Upper lobe of left lung (tissue), 6 donors: ENCODE measurements around the gene JAG2. TPM values are rescaled to one million over a fixed set of nuclear protein-coding genes. Genes with fewer than 3 reads are reported as not detected.

Source experiments
- ATAC-seq, 2 donors: fragments of 200-7000 bp; cut with Tn5 transposase; one replicate each; pipeline ENCODE4 v1.9.1; 2022; ENCODE audit warnings: mild to moderate bottlenecking in 2 of 2, moderate library complexity in 2 of 2; ENCODE audit not compliant: low FRiP score in 2 of 2
- DNase-seq, 2 donors: peaks; one replicate each; pipeline ENCODE4 v3.0.0-alpha.2; 2019 to 2020
- H3K27ac ChIP-seq, 4 donors: fragments of 200-600 bp; sonication (generic); one replicate each; pipeline ENCODE4 v1.5.1; 2016 to 2019
- H3K27me3 ChIP-seq, 4 donors: fragments of 200-600 bp; sonication (generic); one replicate each; pipeline ENCODE4 v1.5.1; 2017 to 2019
- H3K36me3 ChIP-seq, 4 donors: fragments of 200-600 bp; sonication (generic); one replicate each; pipeline ENCODE4 v1.5.1; 2016 to 2019
- H3K4me1 ChIP-seq, 4 donors: fragments of 200-600 bp; sonication (generic); one replicate each; pipeline ENCODE4 v1.5.1; 2018 to 2019
- H3K4me3 ChIP-seq, 4 donors: fragments of 200-600 bp; sonication (generic); one replicate each; pipeline ENCODE4 v1.5.1; 2017 to 2019; ENCODE audit warnings: mild to moderate bottlenecking in 2 of 4, moderate library complexity in 1 of 4
- H3K9me3 ChIP-seq, 4 donors: fragments of 200-600 bp; sonication (generic); one replicate each; pipeline ENCODE4 v1.5.1; 2018 to 2019
- EP300 ChIP-seq, 4 donors: sonication (generic); formaldehyde crosslinking; IDR thresholded peaks; one replicate each; pipeline ENCODE4 v1.5.1; 2017; ENCODE audit warnings: antibody characterized with exemption in 4 of 4, control low read depth in 2 of 4
- POLR2A ChIP-seq, 4 donors: fragments of 450-650 bp; IDR thresholded peaks; one replicate each; pipeline ENCODE4 v1.5.1; 2016 to 2017; ENCODE audit warnings: antibody characterized with exemption in 4 of 4, mild to moderate bottlenecking in 2 of 4
- POLR2AphosphoS5 ChIP-seq, 2 donors: sonication (generic); formaldehyde crosslinking; IDR thresholded peaks; one replicate each; pipeline ENCODE4 v1.5.1; 2017; ENCODE audit warnings: antibody characterized with exemption in 2 of 2
- WGBS, 2 donors: methylation state at CpG; one replicate each; pipeline ENCODE4 v1.1.5; 2017 to 2018; 5-methylcytosine and 5-hydroxymethylcytosine counted together
- total RNA-seq, 6 donors: library from RNA; depleted of rRNA in 4 of 6; stranded (reverse); fragments of >200 nt in 4 of 6; gene quantifications; one replicate each; pipeline versions ENCODE4 v1.1.0 to v1.2.1, GENCODE V29; 2016 to 2021
- TF ChIP-seq, protein P1 (sequence below), 6 experiments: fragments of 450-650 bp in 4 of 6; fragments of 200-600 bp in 2 of 6; sonication (generic) in 2 of 6; IDR thresholded peaks; one replicate each; pipeline ENCODE4 v1.5.1; 2016 to 2019; ENCODE audit warnings: antibody characterized with exemption in 6 of 6
- donor health status: DM: no; HTN: no; CAD: no; lungs with moderate emphysema.
- donor health status: DM: no; HTN: yes; CAD: no; lungs with severe emphysema.

The JAG2 gene
- 10 to 100 TPM; 14.9 to 43.4 (median 23.8) TPM for total RNA-seq

DNA sequence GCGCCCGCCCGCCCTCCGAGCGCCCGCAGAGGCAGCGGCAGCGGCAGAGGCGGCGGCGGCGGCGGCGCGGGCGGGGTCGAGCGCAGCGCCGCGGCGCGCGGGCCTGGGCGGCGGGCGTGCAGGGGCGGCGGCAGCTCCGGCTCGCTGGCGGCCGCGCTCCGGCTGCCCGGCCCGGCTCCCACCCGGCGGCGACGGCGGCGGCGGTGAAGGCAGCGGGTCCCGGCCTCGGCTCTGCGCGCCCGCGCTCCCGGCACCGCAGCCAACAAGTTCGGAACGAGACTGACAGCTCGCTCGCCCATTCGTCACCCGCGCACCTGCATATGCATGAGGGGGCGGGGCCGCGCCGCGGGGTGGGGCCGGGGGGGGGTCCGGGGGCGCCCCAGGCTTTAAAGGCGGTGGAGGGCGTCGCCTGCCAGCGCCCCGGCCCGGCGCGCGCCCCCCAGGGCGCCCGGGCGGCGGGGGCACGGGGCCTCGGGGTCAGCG lies at the start of gene JAG2:
Gene JAG2, minus strand, starts transcription at position 281 of the 483 bp plus-strand sequence. CDS start 356 bp downstream, outside the sequence.
- peak within 1 kb of the TSS in 3 of 4 donors; percentile 52 to 59 (median 59) for H3K4me3 ChIP-seq
- H3K4me1 ChIP-seq = peaks cover 27 to 60% (median 41%) of the 10 kb centered on the region in 4 donors
- H3K36me3 ChIP-seq = no peaks in the 10 kb centered on the region
- no peaks in the 10 kb centered on the region for H3K9me3 ChIP-seq
- H3K27ac ChIP-seq = peak within 1 kb of the TSS in 3 of 4 donors; percentile 44 to 75 (median 58)
- TF ChIP-seq, protein P1, sequence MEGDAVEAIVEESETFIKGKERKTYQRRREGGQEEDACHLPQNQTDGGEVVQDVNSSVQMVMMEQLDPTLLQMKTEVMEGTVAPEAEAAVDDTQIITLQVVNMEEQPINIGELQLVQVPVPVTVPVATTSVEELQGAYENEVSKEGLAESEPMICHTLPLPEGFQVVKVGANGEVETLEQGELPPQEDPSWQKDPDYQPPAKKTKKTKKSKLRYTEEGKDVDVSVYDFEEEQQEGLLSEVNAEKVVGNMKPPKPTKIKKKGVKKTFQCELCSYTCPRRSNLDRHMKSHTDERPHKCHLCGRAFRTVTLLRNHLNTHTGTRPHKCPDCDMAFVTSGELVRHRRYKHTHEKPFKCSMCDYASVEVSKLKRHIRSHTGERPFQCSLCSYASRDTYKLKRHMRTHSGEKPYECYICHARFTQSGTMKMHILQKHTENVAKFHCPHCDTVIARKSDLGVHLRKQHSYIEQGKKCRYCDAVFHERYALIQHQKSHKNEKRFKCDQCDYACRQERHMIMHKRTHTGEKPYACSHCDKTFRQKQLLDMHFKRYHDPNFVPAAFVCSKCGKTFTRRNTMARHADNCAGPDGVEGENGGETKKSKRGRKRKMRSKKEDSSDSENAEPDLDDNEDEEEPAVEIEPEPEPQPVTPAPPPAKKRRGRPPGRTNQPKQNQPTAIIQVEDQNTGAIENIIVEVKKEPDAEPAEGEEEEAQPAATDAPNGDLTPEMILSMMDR (IDR thresholded peaks at IDR 0.05) = no peak
- TF ChIP-seq EP300 (IDR thresholded peaks at IDR 0.05) (no peak), POLR2A (IDR thresholded peaks at IDR 0.05) (no peak), POLR2AphosphoS5 (IDR thresholded peaks at IDR 0.05) (no peak)
- no CpG with 5 or more reads among the region's 84 CpGs for WGBS, 2 donors
- no peak for ATAC-seq
- H3K27me3 ChIP-seq = peaks cover 0 to 11% (median 3%) of the 10 kb centered on the region in 4 donors
- peak; percentile 72 to 91 for DNase-seq

DNA sequence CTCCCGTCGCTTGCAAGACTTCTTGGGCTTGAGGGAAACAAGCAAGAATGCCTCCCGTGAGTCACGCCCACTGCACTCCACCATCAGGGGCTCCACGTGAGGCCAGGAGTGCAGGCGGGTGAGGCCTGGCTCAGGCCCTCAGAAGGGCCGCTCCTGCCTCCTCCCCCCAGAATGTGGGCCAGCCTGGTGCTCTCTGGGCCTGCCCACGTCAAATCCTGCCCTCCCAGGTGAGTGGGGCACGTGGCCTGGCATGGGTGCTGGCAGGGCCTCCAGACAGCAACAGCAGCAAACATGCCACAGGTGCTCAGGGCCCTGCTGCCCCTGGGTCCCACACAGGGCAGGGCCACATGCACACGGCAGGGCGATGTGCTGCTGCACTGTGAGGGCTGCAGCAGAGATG lies 49.2 kb upstream of the JAG2 start:
- Histone ChIP-seq H3K36me3 (peaks cover 0 to 66% (median 55%) of the 10 kb centered on the region in 4 donors), H3K9me3 (no peaks in the 10 kb centered on the region), H3K4me3 (no peak overlapping the region), H3K4me1 (peaks cover 0 to 15% (median 0%) of the 10 kb centered on the region in 4 donors), H3K27ac (peak overlapping the region in 2 of 4 donors; percentile 42 to 56), H3K27me3 (no peaks in the 10 kb centered on the region)
- 83 to 88% methylated on average over 2 to 6 of the region's 11 CpGs for WGBS, 2 donors
- no peak for TF ChIP-seq POLR2AphosphoS5 (IDR thresholded peaks at IDR 0.05)
- peak in 1 of 4 donors; percentile 65 for TF ChIP-seq EP300 (IDR thresholded peaks at IDR 0.05)
- peak in 1 of 4 donors; percentile 21 for TF ChIP-seq POLR2A (IDR thresholded peaks at IDR 0.05)
- TF ChIP-seq, protein P1 (IDR thresholded peaks at IDR 0.05) = no peak
- peak; percentile 49 to 90 for ATAC-seq
- peak; percentile 89 to 90 for DNase-seq

DNA sequence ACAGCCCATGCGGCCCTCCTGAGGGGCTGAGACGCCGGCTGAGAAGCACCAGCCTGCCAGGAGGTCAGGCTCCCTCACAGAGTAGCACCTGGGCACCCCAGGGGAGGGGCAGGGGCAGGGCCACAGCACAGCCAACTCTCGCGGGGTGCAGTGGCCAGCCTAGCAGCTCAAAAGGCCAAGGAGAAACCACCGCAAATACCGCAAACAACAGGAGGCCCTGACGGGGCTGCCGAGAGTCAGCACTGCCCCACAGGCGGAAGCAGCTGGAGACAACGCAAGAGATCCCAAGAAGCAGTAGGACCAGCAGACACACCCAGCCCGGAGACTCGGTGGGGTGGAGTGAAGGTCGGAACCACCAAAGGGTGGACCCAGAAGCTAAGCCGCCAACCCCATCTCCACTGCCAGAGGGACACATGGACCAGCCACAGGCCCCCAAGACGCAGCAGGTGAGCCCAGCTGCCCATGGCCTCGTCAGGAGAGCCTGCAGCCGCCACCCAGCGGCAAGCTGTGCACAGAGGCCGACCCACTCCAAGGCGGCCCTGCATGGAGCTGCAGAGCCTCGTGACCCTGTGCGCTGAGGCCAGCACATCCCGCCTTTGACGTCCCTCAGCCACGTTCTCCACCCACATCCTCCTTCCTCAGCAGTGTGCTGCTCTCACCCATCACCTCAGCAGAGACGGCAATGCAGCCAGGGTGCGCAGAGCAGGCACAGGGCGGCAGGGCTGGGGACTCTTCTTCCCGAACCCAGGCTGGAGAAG lies 48.1 kb upstream of the JAG2 start:
- Histone ChIP-seq H3K27me3 (no peaks in the 10 kb centered on the region), H3K27ac (no peak overlapping the region), H3K4me3 (no peak overlapping the region), H3K36me3 (peaks cover 0 to 73% (median 53%) of the 10 kb centered on the region in 4 donors), H3K9me3 (no peaks in the 10 kb centered on the region), H3K4me1 (peaks cover 0 to 15% (median 0%) of the 10 kb centered on the region in 4 donors)
- ATAC-seq (no peak), DNase-seq (peak in 1 of 2 donors; percentile 71)
- no peak for TF ChIP-seq POLR2AphosphoS5 (IDR thresholded peaks at IDR 0.05)
- TF ChIP-seq EP300 (IDR thresholded peaks at IDR 0.05) = no peak
- TF ChIP-seq POLR2A (IDR thresholded peaks at IDR 0.05) = no peak
- TF ChIP-seq, protein P1 (IDR thresholded peaks at IDR 0.05) = no peak
- 85 to 90% methylated on average over 15 to 27 of the region's 30 CpGs for WGBS, 2 donors

DNA sequence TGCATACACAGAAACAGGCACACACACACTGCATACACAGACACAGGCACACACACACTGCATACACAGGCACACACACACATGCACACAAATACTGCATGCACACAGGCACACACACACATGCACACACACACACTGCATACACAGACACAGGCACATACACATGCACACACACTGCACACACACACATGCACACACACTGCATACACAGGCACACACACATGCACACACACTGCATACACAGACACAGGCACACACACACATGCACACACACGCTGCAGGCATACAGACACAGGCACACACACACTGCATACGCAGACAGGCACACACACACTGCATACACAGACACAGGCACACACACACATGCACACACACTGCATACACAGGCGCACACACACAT lies 47.0 kb upstream of the JAG2 start:
- ATAC-seq = no peak
- Histone ChIP-seq H3K4me1 (peaks cover 0 to 11% (median 0%) of the 10 kb centered on the region in 4 donors), H3K27me3 (no peaks in the 10 kb centered on the region), H3K36me3 (peaks cover 0 to 74% (median 49%) of the 10 kb centered on the region in 4 donors), H3K4me3 (no peak overlapping the region), H3K9me3 (no peaks in the 10 kb centered on the region), H3K27ac (no peak overlapping the region)
- 82 to 87% methylated on average over 3 of the region's 3 CpGs for WGBS, 2 donors
- TF ChIP-seq, protein P1 (IDR thresholded peaks at IDR 0.05) = no peak
- TF ChIP-seq EP300 (IDR thresholded peaks at IDR 0.05) = no peak
- TF ChIP-seq POLR2A (IDR thresholded peaks at IDR 0.05) = no peak
- TF ChIP-seq POLR2AphosphoS5 (IDR thresholded peaks at IDR 0.05) = no peak
- DNase-seq = peak in 1 of 2 donors; percentile 1
